IPS-NIHi11 (cell line): ENCODE data around the gene RIMBP2.

Experiments
- DNase-seq: peaks from one replicate; pipeline ENCODE4 v3.0.0; 2012; ENCODE audit warnings: mixed read lengths, low spot score

The RIMBP2 gene

DNA sequence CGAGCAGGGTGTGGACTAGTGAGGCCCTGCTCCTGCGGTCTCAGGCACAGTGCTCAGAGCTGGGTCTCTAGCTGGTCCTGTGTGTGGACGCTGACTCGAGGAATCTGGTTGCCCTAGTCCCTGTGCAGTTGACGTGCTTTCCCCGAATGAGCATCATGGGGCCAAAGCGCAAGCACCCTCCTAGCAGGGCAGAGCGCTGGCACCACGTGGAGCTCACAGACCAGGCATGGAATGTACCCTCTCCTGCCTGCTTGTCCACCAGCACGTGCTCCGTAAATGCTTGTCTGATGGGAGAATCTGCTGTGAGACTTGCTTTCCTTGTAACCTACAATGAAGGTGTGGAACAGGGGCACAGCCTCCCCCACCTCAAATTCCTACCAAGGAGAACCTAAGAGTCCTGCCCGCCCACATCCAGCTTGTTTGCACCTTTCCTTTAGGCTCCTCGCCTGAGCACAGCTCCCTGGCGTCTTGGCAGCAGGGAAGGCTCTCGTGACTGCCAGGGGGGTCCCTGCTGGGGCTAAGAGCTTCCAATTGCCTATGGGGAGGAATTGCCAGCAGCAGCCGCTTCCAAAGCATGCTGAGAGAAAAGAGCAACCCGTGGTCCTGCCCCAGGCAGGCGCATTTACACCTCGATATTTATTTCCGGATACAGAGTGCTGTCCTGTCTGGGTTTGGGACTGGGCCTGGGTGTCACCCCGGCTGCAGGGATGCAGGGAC, 253.4 kb downstream of the RIMBP2 start:
- DNase-seq, result no peak

DNA sequence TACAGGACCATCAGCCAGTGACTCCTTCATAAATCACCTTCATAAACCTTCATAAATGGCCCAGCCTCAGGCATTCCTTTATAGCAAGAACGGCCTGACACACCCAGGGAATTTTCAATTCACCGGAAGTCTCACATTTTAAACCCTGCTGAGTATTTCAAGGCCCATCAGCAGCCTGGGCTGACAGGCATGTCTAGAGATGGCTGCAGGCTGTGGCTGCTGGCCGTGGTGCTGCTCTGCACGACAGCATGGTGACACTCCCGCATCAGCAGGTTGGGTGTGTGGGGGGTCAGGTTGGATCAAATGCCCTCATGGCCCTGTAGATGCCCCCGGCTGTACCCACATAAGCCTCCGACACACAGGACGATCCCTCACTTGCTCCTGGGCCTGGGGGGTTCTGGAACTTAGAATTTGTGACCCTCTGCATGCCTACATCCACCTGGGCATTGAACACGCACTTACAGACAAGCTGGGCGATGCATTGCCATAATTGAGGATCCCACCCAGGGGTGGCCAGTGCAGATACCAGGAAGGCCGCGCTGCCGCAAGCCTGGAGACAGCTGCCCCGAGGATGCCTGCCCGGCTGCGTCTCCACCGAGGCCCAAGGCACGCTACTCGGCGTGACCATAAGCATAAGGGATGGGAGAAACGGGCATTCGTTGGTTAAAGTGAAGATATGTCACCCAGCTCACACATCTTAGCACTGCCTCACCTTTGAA, 254.1 kb downstream of the RIMBP2 start:
- DNase-seq, result peak; percentile 66

DNA sequence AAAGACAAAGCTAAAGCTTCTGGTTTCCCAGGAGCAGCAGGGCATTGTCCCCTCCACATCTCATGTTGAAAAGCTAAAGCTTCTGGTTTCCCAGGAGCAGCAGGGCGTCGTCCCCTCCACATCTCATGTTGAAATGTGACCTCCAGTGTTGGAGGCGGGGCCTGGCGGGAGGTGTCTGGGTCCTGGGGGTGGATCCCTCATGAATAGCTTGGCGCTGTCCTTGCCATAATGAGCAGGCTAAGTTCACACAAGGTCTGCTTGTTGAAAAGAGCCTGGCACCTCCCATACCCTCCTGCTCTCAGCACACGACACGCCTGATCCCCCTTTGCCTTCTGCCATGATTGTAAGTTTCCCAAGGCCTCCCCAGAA, 254.7 kb downstream of the RIMBP2 start:
- no peak for DNase-seq

DNA sequence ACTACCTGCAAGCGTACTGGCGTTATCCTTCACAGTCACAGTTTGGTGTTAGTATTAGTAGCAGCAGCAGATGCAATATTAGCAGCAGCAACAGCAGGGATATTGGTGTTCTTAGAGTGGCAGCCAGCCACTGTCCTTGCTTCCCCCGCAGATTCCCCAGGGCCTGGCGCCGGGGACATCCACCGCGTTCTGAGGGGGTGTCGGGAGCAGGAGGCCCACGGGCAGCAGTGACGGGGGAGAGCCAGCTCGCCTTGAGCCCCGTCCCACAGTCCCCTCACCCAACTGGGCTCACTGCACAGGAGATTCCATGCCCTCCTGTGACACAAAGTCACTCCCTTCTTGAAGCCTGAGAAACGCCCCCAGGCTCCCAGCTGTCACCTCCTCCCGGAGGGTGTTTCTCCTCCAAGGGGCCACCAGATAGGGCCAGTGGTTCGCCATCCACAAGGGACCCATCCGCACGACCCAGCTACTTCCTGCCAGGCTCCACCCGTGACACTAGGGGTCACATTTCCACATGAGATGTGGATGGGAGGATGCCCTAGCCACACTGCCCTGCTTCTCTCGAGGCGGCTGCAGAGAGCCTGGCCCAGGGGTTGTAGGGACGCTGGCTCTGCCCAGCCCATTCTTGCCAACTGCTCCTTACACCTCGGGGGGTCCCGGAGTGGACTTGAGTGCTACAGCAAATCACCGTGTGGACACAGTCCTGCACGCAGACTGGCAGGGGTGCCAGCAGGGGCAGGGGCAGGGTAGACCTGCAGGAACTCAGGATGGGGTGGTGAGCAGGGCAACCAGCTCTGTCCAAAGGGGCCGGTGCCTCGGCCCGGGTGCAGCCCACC, 255.3 kb downstream of the RIMBP2 start:
- DNase-seq, result no peak

DNA sequence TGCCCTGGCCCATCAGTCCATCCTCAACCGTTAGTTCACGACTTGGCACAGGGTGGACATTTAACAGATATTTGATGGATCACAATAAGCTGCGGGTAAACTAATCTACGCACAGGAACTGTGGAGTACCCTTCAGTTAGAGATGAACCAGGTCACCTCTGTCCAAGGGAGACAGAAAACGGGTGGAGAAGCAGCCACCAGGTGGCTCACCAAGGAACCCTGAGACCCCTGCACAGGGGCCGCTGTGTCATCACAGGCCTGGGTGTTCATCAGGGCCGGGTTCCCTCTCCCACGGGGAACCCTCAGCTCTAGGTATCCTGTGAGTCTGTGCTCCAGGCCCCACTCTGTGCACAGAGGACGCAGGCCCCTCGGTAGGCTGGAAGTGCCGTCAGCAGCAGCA, 256.2 kb downstream of the RIMBP2 start:
- no peak for DNase-seq

DNA sequence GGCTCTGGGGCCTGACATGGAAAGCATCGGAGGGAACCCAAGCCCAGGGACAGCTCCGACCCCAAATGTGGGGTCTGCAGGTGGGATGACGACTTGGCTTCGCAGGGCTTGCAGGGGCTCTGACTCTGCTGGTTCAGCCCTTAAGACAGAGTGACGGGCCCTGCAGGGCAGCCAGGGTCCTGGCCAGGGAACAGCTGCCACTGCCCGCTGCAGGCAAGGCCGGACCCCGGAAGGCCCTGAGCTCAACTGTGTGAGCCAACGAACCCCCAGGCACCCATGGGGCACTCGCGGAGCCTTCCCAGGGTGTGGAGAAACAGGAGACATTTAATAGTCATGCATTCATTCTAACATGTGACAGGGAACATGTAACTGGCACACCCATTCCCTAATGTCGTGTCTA, 257.8 kb downstream of the RIMBP2 start:
- DNase-seq, result no peak

DNA sequence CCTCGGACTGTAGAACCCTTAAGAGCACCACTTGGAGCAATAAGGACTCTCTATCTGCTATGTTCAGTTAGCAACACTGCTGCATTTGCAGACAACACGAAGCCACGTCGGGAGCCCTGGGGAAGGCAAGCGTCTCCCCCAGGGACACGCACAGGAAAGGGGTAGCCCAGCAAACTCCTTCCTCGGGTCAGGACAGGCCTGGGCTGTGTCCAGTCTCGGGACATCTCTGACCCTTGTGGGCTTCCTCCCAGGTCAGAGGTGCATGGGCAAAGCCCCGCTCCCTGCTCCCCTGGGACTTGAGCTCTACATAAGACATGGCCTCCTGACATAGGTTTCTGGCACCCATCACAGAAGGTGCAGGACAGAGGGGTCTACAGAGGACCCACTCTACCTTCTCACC, 258.9 kb downstream of the RIMBP2 start:
- DNase-seq, result no peak

DNA sequence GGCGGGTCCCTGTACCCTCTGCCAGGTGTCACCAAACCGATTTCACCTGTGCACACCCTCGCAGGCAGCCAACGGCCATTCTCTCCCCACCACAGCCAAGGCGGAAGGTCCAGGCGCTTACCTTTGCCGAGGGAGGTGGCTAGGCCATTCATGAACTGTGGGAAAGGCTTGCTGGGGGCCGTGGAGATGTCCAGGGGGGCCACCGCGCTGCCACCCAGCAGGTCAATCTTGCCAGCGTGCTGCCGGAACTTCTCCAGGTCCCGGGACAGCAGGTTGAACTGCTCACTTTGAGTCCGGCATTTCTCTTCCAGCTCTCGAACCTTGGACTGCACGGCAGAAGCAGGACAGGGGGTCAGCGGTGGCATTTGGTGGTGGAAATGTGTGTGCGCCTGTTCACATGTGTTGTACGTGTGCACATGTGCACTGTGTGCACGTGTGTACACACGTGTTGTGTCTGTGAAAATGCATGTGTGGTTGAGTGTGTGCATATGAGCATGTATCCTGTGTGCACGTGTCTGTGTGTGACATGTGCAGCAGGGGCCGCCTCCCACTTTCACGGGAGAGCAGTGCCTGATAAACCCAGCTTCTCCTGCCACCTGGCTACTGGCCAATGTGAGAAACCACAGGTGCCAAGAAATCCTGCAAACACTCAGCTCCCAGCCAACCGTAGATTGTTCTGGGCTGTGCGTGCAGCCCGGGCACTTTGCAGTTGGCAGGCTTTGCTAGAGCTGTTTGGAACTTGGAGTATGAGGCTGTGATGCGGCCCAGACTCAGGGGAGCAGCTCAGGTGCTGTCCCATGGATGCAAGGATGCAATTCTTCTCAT, 259.5 kb downstream of the RIMBP2 start:
- no peak for DNase-seq

DNA sequence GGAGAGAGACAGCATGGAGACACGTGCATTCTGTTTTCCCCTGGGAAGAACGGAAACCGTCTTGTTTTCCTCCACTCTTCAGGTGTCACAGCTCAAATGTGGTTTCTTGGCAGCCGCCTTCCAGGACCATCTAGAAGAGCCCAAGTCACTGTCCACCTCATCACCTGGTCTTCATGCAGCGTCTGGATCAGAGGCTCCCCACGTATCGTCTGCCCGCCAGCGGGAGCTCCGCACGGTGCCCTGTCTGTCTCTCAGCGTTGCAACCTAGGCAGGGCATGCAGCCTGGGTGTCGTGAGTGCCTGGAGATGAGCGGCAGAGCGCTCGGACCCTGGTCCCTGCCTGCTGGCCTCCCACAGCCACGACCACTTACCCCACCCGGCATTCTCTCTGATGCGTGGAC, 260.9 kb downstream of the RIMBP2 start:
- DNase-seq, result no peak

DNA sequence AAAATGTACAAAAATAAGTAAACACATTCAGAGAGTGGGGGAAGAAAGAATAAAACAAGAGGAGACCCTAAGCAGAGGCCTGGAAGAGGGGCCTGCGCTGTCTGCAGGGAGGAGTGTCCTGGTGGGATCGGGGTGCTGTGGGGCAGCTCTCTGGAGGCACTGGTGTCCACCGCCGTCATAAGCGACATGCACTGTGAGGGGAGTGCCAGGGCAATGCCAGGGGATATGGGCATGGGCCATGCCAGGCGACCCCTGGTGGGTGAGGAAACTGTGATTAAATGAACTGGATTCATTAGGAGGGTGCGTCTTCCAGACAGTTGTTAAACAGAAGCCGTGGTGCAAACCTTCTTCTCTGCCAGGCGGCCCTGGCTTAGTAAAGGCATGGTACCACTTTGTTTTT, 261.8 kb downstream of the RIMBP2 start:
- DNase-seq, result no peak

DNA sequence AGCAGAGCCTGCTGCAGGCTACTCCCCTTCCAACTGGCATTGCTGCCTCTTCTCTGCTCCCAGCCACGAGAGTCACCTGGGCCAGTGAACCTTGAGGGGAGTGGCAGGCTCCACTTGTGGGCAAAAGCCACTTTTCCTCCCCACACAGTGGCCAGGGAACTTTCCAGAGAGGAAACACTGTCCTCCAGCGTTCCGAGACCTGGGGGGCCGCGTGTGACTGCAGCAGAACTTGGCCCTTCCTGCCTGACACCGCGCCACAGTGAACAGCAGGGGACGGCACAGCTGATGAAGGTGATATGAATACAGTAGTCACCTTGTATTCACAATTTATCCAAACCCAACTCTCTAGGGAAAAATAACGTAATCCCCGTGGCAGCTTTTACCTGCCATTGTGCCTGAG, 263.6 kb downstream of the RIMBP2 start:
- DNase-seq, result no peak

DNA sequence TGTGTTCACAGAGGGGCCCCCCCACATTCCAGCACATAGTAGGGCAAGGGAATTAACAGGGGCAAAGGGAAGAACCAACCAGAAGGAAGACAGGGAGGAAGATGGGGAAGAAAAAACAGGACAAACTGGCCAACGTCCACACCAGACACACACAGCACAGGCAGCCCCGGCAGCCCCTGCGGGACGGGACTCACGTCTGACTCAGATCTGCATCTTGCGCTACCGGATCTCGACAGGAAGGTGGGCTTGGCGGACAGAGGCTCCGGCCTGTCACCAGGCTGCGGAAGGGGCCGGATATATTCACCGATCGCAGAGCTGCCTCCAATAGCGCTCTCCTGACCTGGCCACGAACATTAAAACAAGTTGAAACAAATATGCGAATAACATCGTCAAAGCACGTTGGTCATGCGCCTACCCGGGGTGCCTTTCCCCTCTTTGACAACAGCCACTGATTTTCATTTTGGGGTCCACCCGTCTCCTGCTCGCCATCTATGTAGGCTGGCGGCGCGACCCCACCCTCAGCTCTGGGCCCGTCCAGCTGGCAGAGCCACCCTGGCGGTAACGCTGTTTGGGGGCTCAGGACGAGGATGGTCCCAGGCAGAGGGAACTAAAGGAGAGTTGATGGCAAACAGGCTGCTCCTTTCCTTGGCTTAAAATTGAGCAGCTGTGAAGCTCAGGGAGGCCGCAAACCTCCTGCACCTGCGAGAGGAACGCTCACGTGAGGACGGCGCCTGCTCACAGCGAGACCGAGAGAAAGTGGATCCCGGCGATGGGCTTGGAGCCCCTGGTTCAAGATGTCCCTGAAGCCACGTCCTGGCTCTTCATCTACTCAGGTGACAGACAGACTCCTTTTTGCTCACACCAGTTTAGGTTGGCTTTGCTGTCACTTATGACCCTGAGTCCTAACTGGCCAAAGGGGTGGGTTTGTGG, 264.8 kb downstream of the RIMBP2 start:
- DNase-seq, result no peak

DNA sequence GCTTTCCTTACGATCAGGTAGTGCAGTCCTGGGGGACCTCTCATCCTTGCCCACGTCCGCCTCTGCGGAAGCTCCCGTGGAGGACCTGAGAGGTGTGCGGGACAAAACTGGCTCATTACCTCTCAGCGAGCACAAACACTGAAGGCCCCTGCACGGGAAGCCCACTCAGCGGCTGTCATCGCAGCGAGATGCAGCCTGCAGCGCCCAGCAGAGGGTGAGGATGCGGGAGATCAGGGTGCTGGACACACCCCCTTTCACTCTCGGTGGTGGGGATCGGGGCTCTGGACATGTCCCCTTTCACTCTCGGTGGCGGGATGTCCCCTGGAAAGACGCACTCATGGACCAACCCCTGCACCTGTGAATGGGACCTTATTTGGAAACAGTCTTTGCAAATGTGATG, 266.8 kb downstream of the RIMBP2 start:
- no peak for DNase-seq

DNA sequence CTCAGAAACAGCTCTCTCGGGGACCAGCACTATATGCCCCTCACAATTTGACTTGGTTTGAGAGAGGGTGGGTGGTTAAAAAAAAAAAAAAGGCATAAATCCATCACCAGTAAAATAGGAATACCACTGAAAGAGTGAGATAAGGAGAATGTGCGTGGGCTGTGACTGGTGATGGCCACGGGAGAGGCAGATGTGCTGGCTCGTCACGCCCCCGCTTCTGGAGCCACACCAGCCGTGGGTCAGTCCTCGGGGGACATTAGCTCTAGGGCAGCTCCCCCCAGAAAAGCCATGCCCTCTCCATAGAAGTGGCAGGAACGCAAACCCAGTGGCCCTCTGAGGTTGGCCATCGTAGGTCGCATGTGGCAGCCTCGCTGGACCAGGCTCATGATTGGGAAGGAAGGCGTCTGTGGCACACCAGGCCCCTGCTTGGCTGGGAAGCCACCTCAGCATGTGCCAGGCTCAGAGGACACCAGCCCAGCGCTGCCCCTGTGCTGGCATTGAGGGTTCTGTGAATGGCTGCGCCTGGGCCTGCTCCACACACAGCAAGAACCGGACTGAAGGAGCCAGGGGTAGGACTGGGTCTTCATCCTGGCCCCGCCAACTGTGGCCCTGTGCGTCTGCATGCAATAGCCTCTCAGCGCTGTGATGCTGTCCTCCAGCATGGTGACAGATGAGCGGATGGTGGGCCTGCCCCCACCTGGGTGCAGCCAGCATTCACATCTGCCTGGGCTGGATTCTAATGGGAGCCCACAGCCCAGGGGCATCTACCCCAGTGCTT, 267.9 kb downstream of the RIMBP2 start:
- DNase-seq, result no peak

DNA sequence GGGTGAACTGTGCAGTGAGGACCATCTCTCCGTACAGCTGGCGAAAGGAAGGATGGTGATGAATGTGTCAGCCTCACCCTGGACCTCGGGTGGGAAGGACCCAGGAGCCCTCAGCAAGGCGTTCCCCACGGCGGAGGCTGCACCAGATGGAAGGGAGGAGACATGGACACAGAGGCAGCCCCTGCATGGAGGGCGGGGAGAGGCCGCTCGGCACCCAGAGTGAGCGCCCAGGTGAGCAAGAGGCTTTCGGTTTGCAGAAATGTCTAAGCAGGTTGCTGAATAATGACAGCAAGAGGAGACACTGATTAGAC, 268.5 kb downstream of the RIMBP2 start:
- no peak for DNase-seq

DNA sequence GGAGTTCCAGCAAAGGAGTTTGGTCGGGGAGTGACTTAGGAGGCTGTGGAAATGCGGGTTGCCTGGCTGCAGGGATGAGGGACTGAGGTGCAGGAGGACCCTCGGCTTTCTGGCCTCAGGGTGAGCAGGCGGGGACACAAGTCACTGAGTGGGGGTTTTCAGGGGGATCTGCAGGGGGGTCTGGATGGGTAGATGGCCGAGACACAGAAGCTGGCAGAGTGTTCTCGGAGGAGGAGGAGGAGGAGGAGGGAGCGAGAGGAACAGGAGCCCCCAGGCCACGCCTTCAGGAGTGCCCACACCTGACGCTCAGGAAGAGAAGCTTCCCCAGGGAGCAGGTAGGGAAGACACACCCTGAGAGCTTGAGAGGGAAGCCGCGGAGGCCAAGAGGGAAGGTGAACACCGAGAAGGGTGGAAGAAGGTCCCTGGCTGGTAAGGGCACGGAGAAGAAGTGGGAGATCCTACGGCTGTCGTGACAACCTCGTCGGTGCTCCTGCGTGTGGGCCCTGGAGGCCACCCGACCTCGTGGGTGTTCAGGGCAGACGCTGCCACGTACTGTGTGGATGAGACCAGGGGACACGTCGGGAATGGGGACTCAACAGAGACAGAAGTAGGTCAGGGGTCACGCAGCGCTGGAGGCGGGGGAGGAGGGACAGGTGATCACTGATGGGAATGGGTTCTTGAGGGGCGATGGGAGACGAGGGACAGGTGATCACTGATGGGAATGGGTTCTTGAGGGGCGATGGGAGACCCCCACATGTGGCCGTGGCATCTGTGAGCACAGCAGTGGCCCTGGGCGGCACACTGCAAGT, 269.0 kb downstream of the RIMBP2 start:
- no peak for DNase-seq

DNA sequence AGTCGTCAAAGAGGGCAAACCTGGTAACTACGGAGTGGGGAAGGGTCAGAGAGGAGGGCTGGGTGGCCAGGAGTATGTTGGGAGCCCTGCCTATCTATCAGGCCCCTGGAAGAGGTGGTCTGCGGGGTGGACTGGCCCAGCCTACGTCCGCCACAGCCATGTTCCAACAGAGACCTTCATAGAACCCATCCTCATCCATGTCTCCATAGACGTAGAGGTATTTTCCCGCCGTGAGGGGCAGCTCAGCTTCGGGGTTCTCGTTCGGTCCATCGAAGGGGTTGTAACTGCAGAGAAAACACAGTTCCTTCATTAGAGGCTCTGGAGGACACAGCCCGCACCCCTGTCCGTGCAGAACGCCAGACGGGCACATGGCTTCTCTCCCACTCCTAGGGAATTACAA, 271.1 kb downstream of the RIMBP2 start:
- DNase-seq, result no peak

DNA sequence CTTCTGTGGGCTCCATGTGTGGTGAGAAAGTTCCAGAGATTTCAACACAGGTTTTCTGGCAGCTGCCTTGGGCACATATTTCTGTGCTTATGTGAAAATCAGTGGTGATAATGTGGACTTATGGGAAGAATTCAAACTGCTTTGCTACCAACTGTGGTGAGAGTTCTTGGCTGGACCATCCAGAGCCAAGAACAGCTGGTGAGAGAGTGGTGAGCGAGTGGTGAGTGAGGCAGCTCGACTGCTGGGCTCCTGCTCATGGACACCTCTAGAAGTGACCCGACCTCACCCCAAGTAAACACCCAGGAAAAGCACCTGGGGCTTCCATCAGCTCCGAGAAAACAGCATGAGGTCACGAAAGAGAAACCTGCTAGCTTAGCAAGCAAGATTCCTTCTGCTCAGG, 272.0 kb downstream of the RIMBP2 start:
- no peak for DNase-seq
